Loucy (cell line): Measurements from ENCODE around the gene ERF.

Experiments used
- EZH2phosphoT487 ChIP-seq: fragments of 200-600 bp; IDR thresholded peaks from 2 replicates; pipeline ENCODE4 v1.6.1; 2018; ENCODE audit warnings: antibody characterized with exemption, mild to moderate bottlenecking, moderate library complexity, borderline replicate concordance
- TF ChIP-seq, protein P1 (sequence below): fragments of 200-600 bp; sonication (generic); conservative IDR thresholded peaks from 2 replicates; pipeline ENCODE4 v1.5.1; 2014; ENCODE audit warnings: mild to moderate bottlenecking, antibody characterized with exemption, low read length

DNA sequence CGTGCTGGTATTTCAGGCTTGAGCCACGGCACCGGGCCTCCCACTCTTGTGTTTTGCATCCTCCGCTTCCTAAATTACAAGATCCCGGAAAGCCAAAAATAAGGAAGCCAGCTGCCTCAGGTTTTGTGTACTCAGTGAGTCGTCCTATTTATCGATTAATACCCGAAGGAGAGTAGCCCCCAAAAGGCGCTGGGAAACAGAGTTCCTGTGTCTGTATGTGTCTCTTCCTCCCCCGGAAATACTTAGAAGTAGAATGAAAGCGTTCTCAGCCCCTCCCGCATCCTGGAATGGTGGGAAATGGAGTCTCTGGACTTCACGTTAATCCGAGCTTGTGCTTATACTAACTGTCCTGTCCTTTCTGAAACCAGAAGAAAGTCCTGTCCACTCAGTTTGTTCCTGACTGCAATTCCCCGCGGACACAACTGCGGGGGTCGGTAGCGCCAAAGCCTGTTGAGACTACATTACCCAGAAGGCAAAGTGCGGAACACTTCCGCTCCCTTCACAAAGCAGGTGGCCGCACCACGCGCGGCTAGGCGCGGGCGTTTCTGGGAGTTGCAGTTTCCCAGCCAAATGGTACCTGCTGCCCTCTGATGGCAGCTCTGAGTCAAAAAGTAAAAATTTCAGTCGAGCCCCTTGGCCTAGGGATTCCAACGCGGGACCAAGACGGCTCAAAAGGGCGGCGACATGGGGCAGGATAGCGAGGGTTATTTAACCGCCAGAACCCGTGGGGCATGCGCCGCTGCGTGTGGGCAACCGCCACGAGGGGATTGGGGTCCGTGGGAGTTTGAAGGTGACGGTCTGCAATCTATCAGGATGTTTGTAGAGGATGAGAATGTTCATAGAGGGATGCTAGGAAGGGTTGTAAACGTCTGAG is 10.3 kb downstream of the ERF start:
- TF ChIP-seq EZH2phosphoT487, result no peak
- TF ChIP-seq, protein P1, sequence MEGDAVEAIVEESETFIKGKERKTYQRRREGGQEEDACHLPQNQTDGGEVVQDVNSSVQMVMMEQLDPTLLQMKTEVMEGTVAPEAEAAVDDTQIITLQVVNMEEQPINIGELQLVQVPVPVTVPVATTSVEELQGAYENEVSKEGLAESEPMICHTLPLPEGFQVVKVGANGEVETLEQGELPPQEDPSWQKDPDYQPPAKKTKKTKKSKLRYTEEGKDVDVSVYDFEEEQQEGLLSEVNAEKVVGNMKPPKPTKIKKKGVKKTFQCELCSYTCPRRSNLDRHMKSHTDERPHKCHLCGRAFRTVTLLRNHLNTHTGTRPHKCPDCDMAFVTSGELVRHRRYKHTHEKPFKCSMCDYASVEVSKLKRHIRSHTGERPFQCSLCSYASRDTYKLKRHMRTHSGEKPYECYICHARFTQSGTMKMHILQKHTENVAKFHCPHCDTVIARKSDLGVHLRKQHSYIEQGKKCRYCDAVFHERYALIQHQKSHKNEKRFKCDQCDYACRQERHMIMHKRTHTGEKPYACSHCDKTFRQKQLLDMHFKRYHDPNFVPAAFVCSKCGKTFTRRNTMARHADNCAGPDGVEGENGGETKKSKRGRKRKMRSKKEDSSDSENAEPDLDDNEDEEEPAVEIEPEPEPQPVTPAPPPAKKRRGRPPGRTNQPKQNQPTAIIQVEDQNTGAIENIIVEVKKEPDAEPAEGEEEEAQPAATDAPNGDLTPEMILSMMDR, result peak; percentile 77
